HUES48 (cell line): Measurements from ENCODE around the gene FAM177A1.
"Not testable (repeated sequence)": the region's sequence is repeated elsewhere in the genome, so short reads cannot be mapped to it uniquely, and the experiment has no call there.

Source experiments
- H3K27ac ChIP-seq: one replicate; pipeline ENCODE4 v1.7.0; 2013; ENCODE audit warnings: low read depth, low read length, inconsistent platforms
- H3K27me3 ChIP-seq: 2 replicates; pipeline ENCODE4 v1.6.1; 2013; ENCODE audit warnings: mild to moderate bottlenecking, low read length; ENCODE audit not compliant: control insufficient read depth, insufficient read depth
- H3K36me3 ChIP-seq: 2 replicates; pipeline ENCODE4 v1.6.1; 2013; ENCODE audit warnings: low read length; ENCODE audit not compliant: control insufficient read depth, insufficient read depth
- H3K4me1 ChIP-seq: 2 replicates; pipeline ENCODE4 v1.6.1; 2013; ENCODE audit warnings: mild to moderate bottlenecking, low read length; ENCODE audit not compliant: control insufficient read depth, insufficient read depth
- H3K4me3 ChIP-seq: 2 replicates; pipeline ENCODE4 v1.5.1; 2013; ENCODE audit warnings: mild to moderate bottlenecking, low read depth, low read length
- H3K9ac ChIP-seq: 2 replicates; pipeline ENCODE4 v1.6.1; 2013; ENCODE audit warnings: mild to moderate bottlenecking, low read depth, low read length, moderate library complexity
- H3K9me3 ChIP-seq: 2 replicates; pipeline ENCODE4 v1.6.1; 2013; ENCODE audit warnings: low read length; ENCODE audit not compliant: control insufficient read depth, insufficient read depth

FAM177A1 gene

DNA sequence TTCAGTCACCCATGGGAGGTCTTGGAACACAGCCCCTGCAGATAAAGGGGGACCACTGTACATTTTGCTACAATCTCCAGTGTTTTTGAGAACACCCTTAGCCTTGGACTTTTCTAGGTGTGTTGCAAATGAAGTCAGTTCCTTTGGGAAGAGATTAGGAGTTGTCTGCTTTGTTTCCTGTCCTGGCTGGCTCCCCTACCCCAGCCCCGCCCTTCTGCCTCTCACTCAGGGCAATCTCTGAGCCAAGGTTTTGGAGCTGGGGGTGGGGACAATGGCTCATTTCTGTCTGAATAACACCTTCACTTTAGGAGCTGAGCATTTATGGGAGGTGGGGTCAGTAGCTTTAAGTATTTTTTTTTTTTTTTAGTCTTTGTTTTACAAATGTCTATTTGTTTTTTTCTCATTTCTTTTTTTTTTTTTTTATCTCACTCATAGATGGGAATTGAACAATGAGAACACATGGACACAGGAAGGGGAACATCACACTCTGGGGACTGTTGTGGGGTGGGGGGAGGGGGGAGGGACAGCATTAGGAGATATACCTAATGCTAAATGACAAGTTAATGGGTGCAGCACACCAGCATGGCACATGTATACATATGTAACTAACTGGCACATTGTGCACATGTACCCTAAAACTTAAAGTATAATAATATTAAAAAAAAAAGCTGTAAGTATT lies 15.2 kb downstream of the FAM177A1 start:
- H3K27me3 ChIP-seq, H3K9ac ChIP-seq, H3K4me3 ChIP-seq, H3K9me3 ChIP-seq: not testable (repeated sequence)
- peaks cover 15% of the 10 kb centered on the region for H3K36me3 ChIP-seq
- H3K4me1 ChIP-seq, result peaks cover 11% of the 10 kb centered on the region
- H3K27ac ChIP-seq, result peak overlapping the region; percentile 50

DNA sequence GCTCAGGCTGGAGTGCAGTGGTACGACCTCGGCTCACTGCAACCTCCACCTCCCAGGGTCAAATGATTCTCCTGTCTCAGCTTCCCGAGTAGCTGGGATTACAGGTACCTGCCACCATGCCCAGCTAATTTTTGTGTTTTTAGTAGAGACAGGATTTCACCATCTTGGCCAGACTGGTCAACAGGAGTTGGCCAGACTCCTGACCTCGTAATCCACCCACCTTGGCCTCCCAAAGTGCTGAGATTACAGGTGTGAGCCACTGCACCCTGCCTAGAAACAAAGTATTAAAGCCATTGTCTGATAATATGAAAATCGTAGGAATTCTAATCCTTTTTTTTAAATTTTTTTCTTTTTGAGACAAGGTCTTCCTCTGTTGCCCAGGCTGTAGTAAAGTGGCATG lies 19.7 kb downstream of the FAM177A1 start:
- peaks cover 15% of the 10 kb centered on the region for H3K36me3 ChIP-seq
- H3K27me3 ChIP-seq, H3K27ac ChIP-seq: not testable (repeated sequence)

DNA sequence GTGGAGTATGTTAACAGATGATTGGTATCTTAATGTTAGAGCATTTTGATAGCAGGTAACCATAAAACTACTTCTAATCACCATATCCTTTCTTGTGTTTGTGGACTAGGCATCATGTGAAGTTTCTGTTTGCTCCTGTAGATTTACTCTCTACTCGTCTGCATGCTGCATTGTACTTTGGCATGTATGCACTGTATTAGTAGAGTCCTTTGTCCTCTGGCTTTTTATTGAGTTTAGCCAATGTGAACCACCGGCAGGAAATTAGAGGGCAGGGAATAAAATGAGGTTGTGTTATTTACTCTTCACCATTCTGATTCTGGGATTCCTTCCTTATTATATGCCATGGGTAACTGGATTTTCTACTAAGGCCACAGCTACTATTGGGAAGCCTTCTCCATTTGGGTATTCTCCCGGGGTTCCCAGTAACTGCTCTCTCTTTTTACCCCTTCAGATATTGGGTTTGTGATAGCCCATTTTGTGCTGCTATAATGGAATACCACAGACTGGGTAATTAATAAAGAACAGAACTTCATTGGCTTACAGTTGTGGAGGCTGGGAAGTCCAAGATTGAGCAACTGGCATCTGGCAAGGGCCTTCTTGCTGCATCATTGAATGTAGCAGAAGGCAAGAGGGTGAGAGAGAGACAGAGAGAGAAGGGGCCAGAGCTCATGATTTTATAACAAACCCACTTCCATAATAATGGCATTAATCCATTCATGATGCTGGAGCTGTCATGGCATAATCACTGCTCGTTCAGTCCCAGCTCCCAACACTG lies 22.4 kb downstream of the FAM177A1 start:
- Histone ChIP-seq H3K4me1 (no peaks in the 10 kb centered on the region), H3K27ac (no peak overlapping the region), H3K4me3 (no peak overlapping the region), H3K27me3 (no peaks in the 10 kb centered on the region), H3K36me3 (peaks cover 12% of the 10 kb centered on the region), H3K9ac (no peak overlapping the region), H3K9me3 (no peaks in the 10 kb centered on the region)

More for the DNA sequence above, 19.7 kb downstream of the FAM177A1 start:
- not testable (repeated sequence) for H3K4me3 ChIP-seq, H3K9me3 ChIP-seq, H3K9ac ChIP-seq, H3K4me1 ChIP-seq

DNA sequence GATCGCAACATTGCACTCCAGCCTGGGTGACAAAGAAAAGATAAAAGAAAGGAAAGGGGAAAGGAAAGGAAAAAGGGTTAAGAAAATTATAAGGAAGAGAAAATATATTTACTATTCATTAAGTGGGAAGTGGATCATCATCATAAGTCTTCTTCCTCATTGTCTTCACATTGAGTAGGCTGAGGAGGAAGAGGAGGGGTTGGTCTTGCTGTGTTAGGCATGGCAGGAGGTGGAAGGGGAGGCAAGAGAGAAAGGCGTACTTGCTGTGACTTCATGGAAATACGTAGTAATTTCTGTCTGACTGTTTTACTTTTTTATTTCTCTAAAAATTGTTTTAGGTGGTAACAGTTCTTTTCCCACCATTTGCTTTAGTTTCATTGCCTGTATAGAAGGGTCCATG lies 26.2 kb downstream of the FAM177A1 start:
- H3K9ac ChIP-seq, result no peak overlapping the region
- no peaks in the 10 kb centered on the region for H3K27me3 ChIP-seq
- H3K4me1 ChIP-seq, result no peaks in the 10 kb centered on the region
- no peak overlapping the region for H3K27ac ChIP-seq
- H3K9me3 ChIP-seq, result no peaks in the 10 kb centered on the region
- H3K4me3 ChIP-seq, result no peak overlapping the region
- peaks cover 19% of the 10 kb centered on the region for H3K36me3 ChIP-seq

DNA sequence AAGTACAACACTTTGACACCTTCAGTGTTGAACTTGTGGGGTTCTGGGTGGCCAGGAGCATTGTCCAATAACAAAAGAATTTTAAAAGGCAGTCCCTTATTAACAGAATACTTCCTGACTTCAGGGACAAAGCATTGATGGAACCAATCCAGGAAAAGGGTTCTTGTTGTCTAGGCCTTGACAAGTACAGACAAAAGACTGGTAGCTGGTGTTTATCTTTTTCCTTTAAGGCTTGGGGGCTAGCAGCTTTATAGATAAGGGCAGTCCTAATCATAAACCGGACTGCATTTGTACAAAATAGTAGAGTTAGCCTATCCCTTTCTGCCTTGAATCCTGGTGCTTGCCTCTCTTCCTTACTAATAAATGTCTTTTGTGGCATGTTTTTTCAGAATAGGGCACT lies 27.4 kb downstream of the FAM177A1 start:
- no peaks in the 10 kb centered on the region for H3K9me3 ChIP-seq
- no peaks in the 10 kb centered on the region for H3K27me3 ChIP-seq
- H3K9ac ChIP-seq, result no peak overlapping the region
- H3K4me1 ChIP-seq, result no peaks in the 10 kb centered on the region
- H3K27ac ChIP-seq, result no peak overlapping the region
- H3K36me3 ChIP-seq, result peaks cover 18% of the 10 kb centered on the region
- H3K4me3 ChIP-seq, result no peak overlapping the region

DNA sequence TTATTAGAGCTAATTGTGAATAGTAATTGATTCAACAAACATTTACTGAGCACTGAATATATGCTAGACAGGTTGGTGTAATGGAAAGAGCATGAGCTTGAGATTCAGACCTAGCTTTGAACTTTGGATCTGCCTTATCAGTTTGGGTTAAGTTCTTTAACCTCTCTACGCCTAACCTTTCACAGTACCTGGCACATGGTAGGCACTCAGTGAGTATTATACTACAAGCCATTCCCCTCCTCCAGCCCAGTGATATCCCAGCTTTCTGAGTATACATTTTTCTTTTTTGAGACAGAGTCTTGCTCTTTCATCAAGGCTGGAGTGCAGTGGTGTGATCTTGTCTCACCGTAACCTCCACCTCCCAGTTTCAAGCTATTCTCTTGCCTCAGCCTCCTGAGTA lies 32.0 kb downstream of the FAM177A1 start:
- Histone ChIP-seq H3K9me3 (no peaks in the 10 kb centered on the region), H3K4me3 (no peak overlapping the region), H3K4me1 (no peaks in the 10 kb centered on the region), H3K27me3 (no peaks in the 10 kb centered on the region), H3K9ac (no peak overlapping the region), H3K27ac (no peak overlapping the region), H3K36me3 (peaks cover 51% of the 10 kb centered on the region)

DNA sequence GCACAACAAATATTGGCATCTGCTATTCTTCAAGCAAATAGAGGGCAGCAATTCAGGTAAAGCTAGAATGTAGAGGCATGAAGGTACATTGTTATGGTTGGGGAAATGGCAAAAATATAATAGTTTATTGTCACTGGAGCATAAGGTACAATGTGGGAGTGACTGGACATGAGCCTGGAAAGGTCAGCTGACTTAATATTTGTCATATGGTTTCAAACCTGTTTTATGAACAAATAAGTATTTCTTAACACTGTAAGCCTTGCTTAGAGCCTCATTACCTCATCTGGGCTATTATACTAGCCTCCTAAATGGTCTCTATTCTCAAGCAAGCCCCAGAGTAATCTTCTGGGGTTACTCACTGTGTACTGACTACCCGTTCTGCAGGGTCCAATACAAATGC lies 33.7 kb downstream of the FAM177A1 start:
- H3K27me3 ChIP-seq, result no peaks in the 10 kb centered on the region
- no peak overlapping the region for H3K4me3 ChIP-seq
- H3K9me3 ChIP-seq, result no peaks in the 10 kb centered on the region
- H3K4me1 ChIP-seq, result no peaks in the 10 kb centered on the region
- peaks cover 56% of the 10 kb centered on the region for H3K36me3 ChIP-seq
- no peak overlapping the region for H3K27ac ChIP-seq
- no peak overlapping the region for H3K9ac ChIP-seq

DNA sequence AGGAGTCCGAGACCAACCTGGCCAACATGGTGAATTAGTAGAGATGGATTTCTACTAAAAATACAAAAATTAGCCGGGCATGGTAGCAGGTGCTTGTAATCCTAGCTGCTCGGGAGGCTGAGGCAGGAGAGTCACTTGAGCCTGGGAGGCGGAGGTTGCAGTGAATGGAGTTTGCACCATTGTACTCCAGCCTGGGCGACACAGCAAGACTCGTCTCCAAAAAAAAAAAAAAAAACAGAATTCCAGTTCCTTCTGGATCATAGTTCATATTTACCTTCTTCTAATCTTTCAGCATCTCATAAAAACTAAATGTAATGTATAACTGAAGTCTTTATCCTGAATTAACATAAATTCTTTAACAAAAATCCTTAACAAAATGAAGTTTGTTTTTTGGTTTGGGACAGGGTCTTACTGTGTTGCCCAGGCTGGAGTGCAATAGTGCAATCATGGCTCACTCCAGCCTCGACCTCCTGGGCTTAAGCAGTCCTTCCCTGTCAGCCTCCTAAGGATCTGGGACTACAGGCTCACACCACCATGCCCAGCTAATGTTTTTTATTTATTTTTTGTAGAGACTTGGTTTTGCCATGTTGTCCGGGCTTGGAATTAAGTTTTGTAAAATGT lies 37.6 kb downstream of the FAM177A1 start:
- Histone ChIP-seq H3K27me3 (no peaks in the 10 kb centered on the region), H3K4me3 (no peak overlapping the region), H3K9ac (no peak overlapping the region), H3K4me1 (no peaks in the 10 kb centered on the region), H3K9me3 (no peaks in the 10 kb centered on the region), H3K36me3 (peaks cover 79% of the 10 kb centered on the region), H3K27ac (no peak overlapping the region)

DNA sequence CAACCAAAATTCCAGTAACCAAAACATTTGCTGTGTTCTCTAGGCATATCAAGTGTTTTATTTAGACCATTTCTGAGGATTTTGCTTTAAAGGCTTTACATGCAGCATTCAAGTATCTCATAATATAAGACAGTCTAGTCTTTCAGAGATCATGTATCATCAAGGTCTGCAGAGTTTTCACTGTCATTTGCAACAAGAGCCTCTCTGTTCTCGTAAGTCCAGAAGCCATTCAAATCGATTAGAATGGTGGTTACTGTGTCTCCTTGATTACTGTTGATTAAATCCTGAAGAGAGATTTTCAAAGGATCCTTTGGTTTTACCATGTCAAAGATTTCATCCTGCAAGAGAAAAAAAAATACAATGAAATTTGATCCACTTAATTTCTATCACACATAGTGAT lies 39.4 kb downstream of the FAM177A1 start:
- no peak overlapping the region for H3K9ac ChIP-seq
- no peaks in the 10 kb centered on the region for H3K4me1 ChIP-seq
- no peak overlapping the region for H3K27ac ChIP-seq
- H3K9me3 ChIP-seq, result no peaks in the 10 kb centered on the region
- no peak overlapping the region for H3K4me3 ChIP-seq
- H3K27me3 ChIP-seq, result no peaks in the 10 kb centered on the region
- H3K36me3 ChIP-seq, result peaks cover 77% of the 10 kb centered on the region

DNA sequence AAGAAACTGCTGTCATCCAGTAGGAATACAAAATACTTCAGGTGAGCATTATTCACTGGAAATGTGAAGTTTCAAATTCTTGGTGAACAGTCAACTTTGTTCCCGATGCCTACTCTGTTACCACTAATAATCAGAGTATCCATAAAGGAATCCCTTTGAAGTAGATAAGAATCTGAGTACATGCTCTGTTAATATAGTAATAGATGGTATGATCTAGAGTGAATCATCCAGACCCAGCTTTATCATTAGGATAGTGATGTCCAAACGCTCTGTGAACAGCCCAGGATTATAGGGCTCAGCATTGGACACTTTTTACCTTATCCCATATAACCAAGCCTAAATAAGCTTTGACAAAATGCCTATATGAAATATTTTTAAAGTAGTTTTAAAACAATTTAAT lies 42.4 kb downstream of the FAM177A1 start:
- H3K4me3 ChIP-seq, result no peak overlapping the region
- H3K27me3 ChIP-seq, result no peaks in the 10 kb centered on the region
- no peaks in the 10 kb centered on the region for H3K4me1 ChIP-seq
- H3K9ac ChIP-seq, result no peak overlapping the region
- no peaks in the 10 kb centered on the region for H3K9me3 ChIP-seq
- H3K36me3 ChIP-seq, result peaks cover 71% of the 10 kb centered on the region
- no peak overlapping the region for H3K27ac ChIP-seq

DNA sequence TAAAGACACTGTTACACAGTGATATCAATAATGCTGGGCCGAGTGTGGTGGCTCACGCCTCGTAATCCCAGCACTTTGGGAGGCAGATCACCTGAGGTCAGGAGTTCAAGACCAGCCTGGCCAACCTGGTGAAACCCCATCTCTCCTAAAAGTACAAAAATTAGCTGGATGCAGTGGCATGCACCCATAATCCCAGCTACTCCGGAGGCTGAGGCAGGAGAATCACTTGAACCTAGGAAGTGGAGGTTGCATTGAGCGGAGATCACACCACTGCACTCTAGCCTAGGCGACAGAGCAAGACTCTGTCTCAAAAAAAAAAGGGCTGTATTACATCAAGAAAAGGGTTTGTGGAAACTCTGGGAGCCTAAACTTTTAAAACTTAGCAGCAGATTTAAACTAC lies 48.6 kb downstream of the FAM177A1 start:
- not testable (repeated sequence) for H3K4me3 ChIP-seq, H3K27ac ChIP-seq, H3K9me3 ChIP-seq, H3K27me3 ChIP-seq, H3K4me1 ChIP-seq, H3K9ac ChIP-seq
- peaks cover 76% of the 10 kb centered on the region for H3K36me3 ChIP-seq
